ENCODE data around the gene RAET1L.
A peak's percentile ranks its signal among the peaks of the same experiment; 100 is the strongest.

- TF ChIP-seq CTCF (IDR thresholded peaks at IDR 0.05) = peak in 1 of 3 experiments; percentile 43
- no peak for TF ChIP-seq EP300 (IDR thresholded peaks at IDR 0.05)
- TF ChIP-seq POLR2A (IDR thresholded peaks at IDR 0.05; ENCODE audit: low read depth) = no peak
- no peak for TF ChIP-seq POLR2AphosphoS5 (IDR thresholded peaks at IDR 0.05)
These were observed 18.3 kb downstream of the RAET1L start for GRCh38 chr6:150006961-150007464.
